GM21526 (cell line): ENCODE data around the gene COPA.

Experiments
- ATAC-seq: cut with Tn5 transposase; IDR thresholded peaks from one replicate; pipeline ENCODE4 v1.9.1; 2021; ENCODE audit warnings: moderate library complexity; ENCODE audit not compliant: unreplicated experiment, low FRiP score

Gene COPA

GRCh38 chr1:160243767-160244166, 99.3 kb downstream of the COPA start:
- no peak for ATAC-seq

- ATAC-seq: no peak
These were observed 103.3 kb downstream of the COPA start for GRCh38 chr1:160239582-160240299.
